ENCODE measurements around the gene APEX1. TPM values are rescaled to one million over a fixed set of nuclear protein-coding genes. Genes with fewer than 3 reads are reported as not detected.
A peak's percentile ranks its signal among the peaks of the same experiment; 100 is the strongest.

The APEX1 gene
- total RNA-seq, 2 donors from 2014 or later = 130 to 151 TPM

DNA sequence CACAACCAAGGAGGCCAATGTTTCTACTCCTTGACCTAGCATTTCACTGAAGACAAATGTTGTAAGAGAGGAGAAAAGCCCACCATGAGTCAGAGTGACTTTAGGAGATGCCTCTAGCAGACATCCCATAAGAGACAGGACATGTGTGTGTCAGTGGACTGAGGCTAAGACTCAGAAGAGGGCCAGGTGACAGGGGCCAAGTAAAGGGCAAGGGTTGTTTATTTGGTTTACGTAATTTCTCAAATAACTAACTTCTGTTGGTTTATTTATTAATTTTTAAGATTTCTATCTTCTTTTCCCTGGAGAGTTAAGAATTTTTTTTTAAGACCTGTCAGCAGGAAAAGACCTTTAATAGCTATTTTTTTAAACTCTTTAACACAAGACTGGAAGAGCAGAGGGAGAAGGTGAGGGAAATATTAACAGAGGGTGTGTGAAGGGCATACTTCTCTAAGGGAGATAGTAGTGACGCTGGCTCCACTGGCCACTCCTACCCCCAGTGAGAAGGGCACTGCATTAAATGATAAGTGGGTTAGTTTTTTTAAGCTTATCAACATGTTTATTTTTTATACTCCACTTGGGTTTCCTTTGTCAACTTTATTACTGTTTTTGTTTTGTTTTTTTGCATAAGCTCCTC is 17.6 kb downstream of the APEX1 start:
- DNase-seq (ENCODE audit: low spot score) = no peak
- peak overlapping the region; percentile 34 to 73 for H3K27ac Mint-ChIP-seq

DNA sequence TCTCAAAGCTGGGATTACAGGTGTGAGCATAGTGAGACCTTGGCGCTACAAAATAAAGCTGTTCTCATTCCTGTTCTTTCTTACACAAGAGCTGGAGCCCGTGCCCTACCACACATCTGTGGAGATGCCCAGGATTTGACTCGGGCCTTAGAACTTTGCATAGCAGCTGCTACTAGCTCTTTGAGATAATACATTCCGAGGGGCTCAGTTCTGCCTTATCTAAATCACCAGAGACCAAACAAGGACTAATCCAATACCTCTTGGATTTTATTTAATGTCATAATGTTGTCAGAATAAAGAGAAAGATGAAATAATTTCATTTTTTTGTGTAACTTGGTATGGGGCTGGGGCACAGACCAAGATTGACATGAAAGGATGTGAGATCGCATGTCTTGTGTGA is 21.8 kb downstream of the APEX1 start:
- peak overlapping the region; percentile 89 to 90 for H3K27ac Mint-ChIP-seq
- H3K27me3 Mint-ChIP-seq = no peaks in the 10 kb centered on the region
- H3K4me1 Mint-ChIP-seq (ENCODE audit: low read depth in 2 of 2) = peaks cover 39 to 54% of the 10 kb centered on the region in 2 donors
- no peak for DNase-seq (ENCODE audit: low spot score)
- H3K9me3 Mint-ChIP-seq = no peaks in the 10 kb centered on the region
- H3K36me3 Mint-ChIP-seq = peaks cover 41% of the 10 kb centered on the region
- H3K4me3 Mint-ChIP-seq = peak overlapping the region; percentile 69
- ATAC-seq = no peak

More for the DNA sequence above, 17.6 kb downstream of the APEX1 start:
- no peaks in the 10 kb centered on the region for H3K27me3 Mint-ChIP-seq
- peaks cover 54% of the 10 kb centered on the region for H3K36me3 Mint-ChIP-seq
- no peaks in the 10 kb centered on the region for H3K9me3 Mint-ChIP-seq
- H3K4me1 Mint-ChIP-seq (ENCODE audit: low read depth in 2 of 2) = peaks cover 64 to 72% of the 10 kb centered on the region in 2 donors
- no peak for ATAC-seq
- peak overlapping the region; percentile 38 for H3K4me3 Mint-ChIP-seq

DNA sequence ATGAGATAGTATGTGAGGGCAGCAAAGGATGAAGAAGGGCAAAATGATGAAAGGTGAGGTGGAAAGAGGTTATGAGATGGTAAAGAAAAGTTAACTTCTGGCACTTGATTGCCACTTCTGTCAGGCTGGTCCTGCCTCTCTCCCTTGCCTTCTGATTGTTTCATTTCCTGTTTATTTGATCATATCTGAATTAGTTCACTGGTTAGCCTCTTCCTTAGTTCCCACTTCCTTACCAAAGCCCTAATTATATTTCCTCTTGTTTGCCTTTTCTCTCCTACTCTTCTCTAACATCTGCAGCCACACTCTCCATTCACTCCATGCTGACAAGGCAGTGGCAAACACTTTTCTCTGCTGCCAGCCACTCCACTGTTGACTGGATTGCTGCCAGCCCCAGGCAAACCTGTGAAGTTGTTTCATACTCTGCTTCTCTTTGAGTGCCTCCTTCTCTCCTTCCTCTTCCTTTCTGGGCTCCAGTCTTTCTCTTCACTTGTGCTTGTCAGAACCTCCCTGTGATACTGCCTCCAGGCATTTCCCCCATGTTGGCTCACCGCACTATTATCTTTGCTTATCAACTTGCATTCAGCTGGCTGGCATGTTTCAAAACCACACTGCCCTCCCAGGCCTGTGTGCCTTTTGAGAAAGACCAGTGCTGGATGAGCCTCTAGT is 22.3 kb downstream of the APEX1 start:
- H3K4me1 Mint-ChIP-seq (ENCODE audit: low read depth in 2 of 2) = peaks cover 33 to 48% of the 10 kb centered on the region in 2 donors

DNA sequence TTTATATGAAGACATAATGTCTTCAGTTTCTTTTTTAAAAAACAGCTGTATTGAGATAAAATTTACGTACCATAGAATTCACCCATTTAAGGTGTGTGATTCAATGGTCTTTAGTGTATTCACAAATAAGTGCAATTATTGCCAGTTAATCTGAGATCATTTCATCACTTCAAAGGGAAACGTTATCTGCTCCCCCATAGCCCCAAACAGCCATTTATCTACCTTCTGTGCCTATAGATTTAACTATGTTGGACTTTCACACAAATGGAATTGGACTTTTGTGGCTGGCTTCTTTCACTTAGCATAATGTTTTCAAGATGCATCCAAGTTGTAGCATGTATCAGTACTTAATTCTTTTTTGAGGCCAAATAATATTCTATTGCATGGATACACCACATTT is 23.9 kb downstream of the APEX1 start:
- ATAC-seq (no peak), DNase-seq (ENCODE audit: low spot score) (no peak)
- peaks cover 27 to 38% of the 10 kb centered on the region in 2 donors for H3K4me1 Mint-ChIP-seq (ENCODE audit: low read depth in 2 of 2)
- peak overlapping the region in 1 of 2 donors; percentile 18 for H3K27ac Mint-ChIP-seq
- H3K9me3 Mint-ChIP-seq = no peaks in the 10 kb centered on the region
- H3K27me3 Mint-ChIP-seq = no peaks in the 10 kb centered on the region
- peaks cover 28% of the 10 kb centered on the region for H3K36me3 Mint-ChIP-seq
- H3K4me3 Mint-ChIP-seq = no peak overlapping the region

More for the DNA sequence above, 22.3 kb downstream of the APEX1 start:
- H3K27ac Mint-ChIP-seq = peak overlapping the region; percentile 89 to 90
- DNase-seq (ENCODE audit: low spot score) = no peak
- no peaks in the 10 kb centered on the region for H3K27me3 Mint-ChIP-seq
- peak overlapping the region; percentile 69 for H3K4me3 Mint-ChIP-seq
- ATAC-seq = peak; percentile 59 to 60
- H3K9me3 Mint-ChIP-seq = no peaks in the 10 kb centered on the region
- peaks cover 38% of the 10 kb centered on the region for H3K36me3 Mint-ChIP-seq

DNA sequence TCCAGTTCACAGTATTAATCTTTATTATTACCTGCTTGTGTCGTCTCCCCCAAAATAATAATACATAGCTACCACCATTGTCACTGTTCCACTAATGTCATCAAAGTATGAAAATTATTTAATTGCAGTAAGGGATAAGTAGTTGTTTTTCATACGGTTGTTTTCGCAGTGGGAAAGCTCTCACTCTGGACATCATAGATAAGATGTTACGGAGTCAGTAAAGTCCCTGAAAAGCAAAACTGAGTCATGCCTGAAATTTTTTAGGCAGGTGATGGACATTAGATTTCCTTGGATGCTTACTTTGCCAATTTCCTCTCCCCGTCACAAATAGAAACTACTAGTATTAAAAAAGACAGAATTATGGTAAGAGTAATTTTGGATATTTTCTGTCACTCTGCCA is 27.4 kb downstream of the APEX1 start:
- no peaks in the 10 kb centered on the region for H3K9me3 Mint-ChIP-seq
- no peak overlapping the region for H3K4me3 Mint-ChIP-seq
- H3K4me1 Mint-ChIP-seq (ENCODE audit: low read depth in 2 of 2) = peaks cover 17 to 25% of the 10 kb centered on the region in 2 donors
- ATAC-seq = no peak
- H3K36me3 Mint-ChIP-seq = peaks cover 4% of the 10 kb centered on the region
- DNase-seq (ENCODE audit: low spot score) = no peak
- no peaks in the 10 kb centered on the region for H3K27me3 Mint-ChIP-seq
- peak overlapping the region; percentile 6 to 26 for H3K27ac Mint-ChIP-seq

DNA sequence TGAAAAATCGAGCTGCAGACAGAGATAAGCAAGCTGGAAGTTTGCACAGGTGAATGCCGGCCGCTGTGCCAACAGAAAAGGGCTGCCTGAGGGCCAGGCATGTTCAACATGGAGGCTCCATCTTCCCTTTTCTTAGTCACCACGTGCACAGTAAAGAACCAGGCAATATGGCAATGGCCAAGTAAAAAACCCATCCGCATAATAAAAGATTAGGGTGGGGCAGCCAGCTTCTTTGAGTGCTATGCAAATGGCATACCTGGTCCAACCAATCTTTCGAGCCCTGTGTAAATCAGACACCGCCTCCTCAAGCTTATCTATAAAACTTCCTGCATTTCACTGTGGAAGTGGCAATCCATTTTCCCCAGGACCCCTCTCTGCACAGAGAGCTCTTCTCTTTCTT is 30.9 kb downstream of the APEX1 start:
- no peak for ATAC-seq
- H3K27ac Mint-ChIP-seq = no peak overlapping the region
- H3K9me3 Mint-ChIP-seq = no peaks in the 10 kb centered on the region
- no peak overlapping the region for H3K4me3 Mint-ChIP-seq
- DNase-seq (ENCODE audit: low spot score) = no peak
- H3K36me3 Mint-ChIP-seq = no peaks in the 10 kb centered on the region
- peaks cover 32 to 33% of the 10 kb centered on the region in 2 donors for H3K4me1 Mint-ChIP-seq (ENCODE audit: low read depth in 2 of 2)
- no peaks in the 10 kb centered on the region for H3K27me3 Mint-ChIP-seq

DNA sequence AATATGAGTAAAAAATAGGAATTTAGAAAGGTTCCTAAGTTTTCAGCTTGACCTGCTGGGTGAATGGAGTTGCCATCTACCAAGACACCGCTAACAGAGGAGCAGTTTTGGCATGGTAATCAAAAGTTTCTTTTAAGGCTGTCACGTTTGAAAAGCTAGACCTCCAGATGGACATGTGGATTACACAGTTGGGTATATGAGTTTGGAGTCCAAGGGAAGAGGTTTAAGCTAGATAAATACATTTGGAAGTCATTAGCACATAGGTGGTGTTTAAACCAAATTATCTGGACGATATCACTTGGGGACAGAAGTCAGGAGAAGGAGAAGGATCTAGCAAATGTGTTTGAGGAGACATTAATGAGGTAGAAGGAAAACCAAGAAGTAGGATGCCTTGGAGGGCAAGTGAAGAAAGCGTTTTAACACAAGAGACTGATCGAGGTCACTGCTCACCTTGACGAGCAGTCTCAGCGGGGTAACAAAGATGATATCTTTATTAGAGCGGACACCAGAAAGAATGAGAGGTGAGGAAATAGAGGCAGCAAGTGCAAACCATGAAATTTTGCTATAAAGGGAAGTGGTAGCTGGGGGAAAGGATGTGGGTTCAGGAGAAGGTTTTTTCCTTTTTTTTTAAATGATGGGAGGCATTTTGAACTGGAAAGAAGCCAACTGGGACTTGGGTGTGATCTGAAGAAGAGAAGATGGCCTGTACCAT is 31.8 kb downstream of the APEX1 start:
- H3K27me3 Mint-ChIP-seq = no peaks in the 10 kb centered on the region
- H3K27ac Mint-ChIP-seq = peak overlapping the region; percentile 3 to 13
- H3K9me3 Mint-ChIP-seq = no peaks in the 10 kb centered on the region
- H3K36me3 Mint-ChIP-seq = no peaks in the 10 kb centered on the region
- DNase-seq (ENCODE audit: low spot score) (no peak), ATAC-seq (no peak)
- H3K4me3 Mint-ChIP-seq = peak overlapping the region; percentile 53
- peaks cover 37 to 38% of the 10 kb centered on the region in 2 donors for H3K4me1 Mint-ChIP-seq (ENCODE audit: low read depth in 2 of 2)

DNA sequence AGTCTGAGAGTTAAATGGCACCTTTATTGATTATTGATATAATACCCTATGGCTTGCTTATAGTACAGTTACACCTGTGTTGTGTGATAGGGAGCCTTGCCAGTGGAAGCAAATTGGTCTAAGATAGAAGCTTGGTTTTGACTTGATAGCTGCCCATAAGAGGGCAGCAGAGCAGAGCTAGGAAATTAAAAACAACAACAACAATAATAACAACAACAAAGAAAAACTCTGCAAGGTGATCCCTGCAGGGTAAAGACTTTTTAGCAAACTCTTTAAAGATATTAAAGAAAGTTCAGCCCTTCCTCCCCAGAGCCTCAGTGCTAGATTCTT is 32.3 kb downstream of the APEX1 start:
- ATAC-seq (no peak), DNase-seq (ENCODE audit: low spot score) (no peak)
- no peaks in the 10 kb centered on the region for H3K36me3 Mint-ChIP-seq
- no peaks in the 10 kb centered on the region for H3K27me3 Mint-ChIP-seq
- H3K4me1 Mint-ChIP-seq (ENCODE audit: low read depth in 2 of 2) = peaks cover 37 to 38% of the 10 kb centered on the region in 2 donors
- H3K4me3 Mint-ChIP-seq = no peak overlapping the region
- H3K9me3 Mint-ChIP-seq = no peaks in the 10 kb centered on the region
- peak overlapping the region; percentile 3 to 13 for H3K27ac Mint-ChIP-seq

DNA sequence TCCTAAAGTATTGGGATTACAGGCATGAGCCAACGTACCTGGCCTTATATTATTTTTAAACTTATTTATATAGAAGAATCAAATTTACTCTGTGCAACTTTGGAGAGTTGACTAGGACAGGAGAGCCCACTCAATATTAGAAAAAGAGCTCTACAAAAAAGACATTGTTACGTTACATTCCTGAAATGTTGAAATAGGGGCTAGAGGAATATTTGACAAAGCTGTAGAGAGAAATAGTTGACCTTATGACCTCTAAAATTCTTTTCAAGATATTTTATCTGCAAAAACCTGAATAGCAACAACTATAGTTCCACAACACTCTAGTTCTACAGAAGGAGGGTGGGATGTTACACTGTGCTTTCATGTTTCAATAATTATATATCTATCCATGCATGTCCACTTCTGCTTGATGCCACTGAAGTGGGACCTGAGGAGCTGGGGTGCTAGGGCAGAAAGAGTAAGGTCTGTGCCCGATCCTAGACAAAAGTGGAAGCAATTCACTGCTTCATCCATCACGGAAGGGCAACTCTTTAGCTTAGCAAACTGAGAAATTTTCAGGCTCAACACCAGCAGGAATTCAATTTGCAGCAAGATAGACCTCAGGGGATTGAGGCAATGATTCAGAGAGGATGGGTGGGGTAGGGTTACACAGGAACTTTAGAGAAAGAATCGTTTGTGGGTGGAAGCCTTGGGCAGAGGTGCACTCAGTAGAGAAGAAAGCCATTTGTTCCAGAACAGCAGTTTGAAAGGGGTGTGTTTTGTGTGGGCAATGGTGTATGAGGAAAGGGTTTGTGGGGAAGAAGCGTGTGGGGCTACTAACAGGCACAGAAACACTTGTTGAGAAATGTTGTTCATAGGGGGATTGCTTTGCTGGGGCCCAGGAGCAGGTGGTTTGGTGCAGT is 34.3 kb downstream of the APEX1 start:
- Mint-ChIP-seq H3K9me3 (no peaks in the 10 kb centered on the region), H3K36me3 (no peaks in the 10 kb centered on the region), H3K27me3 (no peaks in the 10 kb centered on the region), H3K4me3 (peak overlapping the region; percentile 54), H3K27ac (peak overlapping the region; percentile 19 to 52), H3K4me1 (ENCODE audit: low read depth in 2 of 2) (peaks cover 37 to 44% of the 10 kb centered on the region in 2 donors)
- ATAC-seq = no peak
- DNase-seq (ENCODE audit: low spot score) = no peak

DNA sequence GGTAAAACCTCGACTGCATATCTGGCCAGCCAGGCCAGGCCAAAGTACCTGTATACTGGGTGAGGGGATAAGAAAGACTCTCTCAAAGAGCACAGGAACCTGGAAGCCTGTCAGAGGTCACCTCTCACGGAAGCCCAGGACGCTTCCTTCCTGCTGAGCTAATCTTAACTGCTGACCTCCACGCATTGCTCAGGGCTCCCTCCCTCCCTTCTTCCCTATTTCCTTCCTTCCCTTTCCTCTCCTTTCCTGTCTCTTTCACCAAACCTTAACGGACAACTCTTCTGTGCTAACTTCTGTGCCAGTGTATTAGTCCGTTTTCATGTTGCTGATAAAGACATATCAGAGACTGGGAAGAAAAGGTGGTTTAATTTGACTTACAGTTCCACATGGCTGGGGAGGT is 35.5 kb downstream of the APEX1 start:
- Mint-ChIP-seq H3K9me3 (no peaks in the 10 kb centered on the region), H3K4me3 (peak overlapping the region; percentile 12), H3K27me3 (no peaks in the 10 kb centered on the region), H3K27ac (peak overlapping the region; percentile 9 to 19), H3K4me1 (ENCODE audit: low read depth in 2 of 2) (peaks cover 38 to 45% of the 10 kb centered on the region in 2 donors), H3K36me3 (no peaks in the 10 kb centered on the region)
- DNase-seq (ENCODE audit: low spot score) (no peak), ATAC-seq (no peak)

DNA sequence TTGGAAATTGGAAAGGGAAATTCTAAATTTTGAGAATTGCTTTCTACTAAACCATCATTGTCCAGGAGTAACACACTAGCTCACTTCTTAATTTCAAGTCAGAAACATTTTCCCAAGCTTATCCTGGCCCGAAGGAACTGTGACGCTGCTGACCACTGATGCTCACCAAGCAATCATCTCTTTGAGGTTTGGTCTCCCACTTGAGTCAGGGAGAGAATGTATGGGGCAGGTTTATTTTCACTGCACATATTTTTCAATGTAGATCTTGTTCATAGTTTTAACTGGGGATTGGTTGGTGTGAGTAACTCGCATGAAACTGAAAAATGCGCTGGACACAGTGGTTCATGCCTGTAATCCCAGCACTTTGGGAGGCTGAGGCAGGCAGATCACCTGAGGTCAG is 37.5 kb downstream of the APEX1 start:
- H3K9me3 Mint-ChIP-seq = no peaks in the 10 kb centered on the region
- ATAC-seq (no peak), DNase-seq (ENCODE audit: low spot score) (no peak)
- no peak overlapping the region for H3K27ac Mint-ChIP-seq
- no peak overlapping the region for H3K4me3 Mint-ChIP-seq
- no peaks in the 10 kb centered on the region for H3K36me3 Mint-ChIP-seq
- peaks cover 0 to 3% of the 10 kb centered on the region in 2 donors for H3K27me3 Mint-ChIP-seq
- H3K4me1 Mint-ChIP-seq (ENCODE audit: low read depth in 2 of 2) = peaks cover 31 to 41% of the 10 kb centered on the region in 2 donors

DNA sequence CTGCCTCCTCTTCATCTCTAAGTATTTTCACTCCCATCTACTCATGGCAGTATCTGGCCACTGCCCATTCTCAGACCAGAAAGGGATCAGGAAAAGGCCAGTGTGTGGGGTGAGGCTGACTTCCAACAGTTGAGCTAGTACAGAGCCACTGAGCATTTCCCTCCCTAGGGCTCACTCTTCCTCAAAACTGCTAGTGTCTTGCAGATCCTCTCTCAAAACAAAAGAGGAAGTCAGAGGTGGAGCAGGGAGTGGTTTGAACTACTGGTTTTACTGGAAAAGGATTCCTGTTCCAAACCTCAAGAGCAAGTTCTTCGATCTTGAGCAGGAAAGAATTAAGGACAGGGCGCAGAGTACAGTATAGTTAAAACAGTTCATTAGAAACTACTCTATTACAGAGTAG is 38.6 kb downstream of the APEX1 start:
- Mint-ChIP-seq H3K27me3 (peaks cover 0 to 3% of the 10 kb centered on the region in 2 donors), H3K36me3 (no peaks in the 10 kb centered on the region), H3K4me3 (no peak overlapping the region), H3K27ac (no peak overlapping the region), H3K9me3 (no peaks in the 10 kb centered on the region), H3K4me1 (ENCODE audit: low read depth in 2 of 2) (peaks cover 29 to 40% of the 10 kb centered on the region in 2 donors)
- DNase-seq (ENCODE audit: low spot score) (no peak), ATAC-seq (no peak)

DNA sequence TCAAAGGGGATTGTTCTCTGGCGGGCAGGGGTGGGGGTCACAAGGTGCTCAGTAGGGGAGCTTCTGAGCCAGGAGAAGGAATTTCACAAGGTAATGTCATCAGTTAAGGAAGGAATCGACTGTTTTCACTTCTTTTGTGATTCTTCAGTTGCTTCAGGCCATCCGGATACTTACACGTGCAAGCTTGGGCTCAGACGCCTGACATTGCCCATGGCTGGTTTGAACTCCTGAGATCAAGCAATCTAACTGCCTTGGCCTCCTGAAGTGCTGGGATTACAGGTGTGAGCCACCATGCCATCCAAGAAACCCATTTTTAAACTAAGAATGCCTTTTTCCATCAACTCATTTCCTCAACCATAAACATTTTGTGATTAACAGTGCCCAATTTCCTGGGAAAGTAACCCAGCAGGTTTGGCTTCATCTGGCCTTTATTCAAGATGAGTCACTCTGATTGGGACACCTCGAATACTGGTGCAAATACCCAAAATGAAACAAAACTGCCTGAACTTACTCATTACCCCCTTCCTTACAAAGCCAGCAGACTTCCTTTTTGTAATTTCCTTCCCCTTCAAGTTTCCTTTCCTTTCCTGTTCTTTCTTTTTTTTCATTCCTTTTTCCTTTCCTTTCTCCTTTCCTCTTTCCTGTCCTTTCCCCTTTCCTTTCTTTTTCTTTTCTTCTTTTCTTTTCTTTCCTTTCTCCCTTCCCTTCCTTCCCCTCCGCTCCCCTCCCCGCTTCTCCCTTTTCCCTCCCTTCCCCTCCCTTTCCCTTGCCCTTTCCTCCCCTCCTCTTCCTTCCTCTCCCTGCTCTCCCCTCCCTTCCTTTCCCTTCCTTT is 40.1 kb downstream of the APEX1 start:
- ATAC-seq = no peak
- H3K4me1 Mint-ChIP-seq (ENCODE audit: low read depth in 2 of 2) = peaks cover 21 to 34% of the 10 kb centered on the region in 2 donors
- no peak for DNase-seq (ENCODE audit: low spot score)
- no peak overlapping the region for H3K27ac Mint-ChIP-seq
- H3K36me3 Mint-ChIP-seq = no peaks in the 10 kb centered on the region
- H3K4me3 Mint-ChIP-seq = peak overlapping the region; percentile 1
- peaks cover 0 to 3% of the 10 kb centered on the region in 2 donors for H3K27me3 Mint-ChIP-seq
- no peaks in the 10 kb centered on the region for H3K9me3 Mint-ChIP-seq
